H9 (cell line): ENCODE measurements around the gene KIRREL3. TPM values are rescaled to one million over a fixed set of nuclear protein-coding genes. Genes with fewer than 3 reads are reported as not detected.

ENCODE experiments used
- DNase-seq: peaks from one replicate; pipeline ENCODE4 v3.0.0-alpha.2; 2017
- H2AFZ ChIP-seq: one replicate; pipeline ENCODE4 v1.6.1; 2013; ENCODE audit warnings: mild to moderate bottlenecking, low read length, control low read depth, moderate library complexity
- H2AK5ac ChIP-seq: 2 replicates; pipeline ENCODE4 v1.6.1; 2013; ENCODE audit warnings: low read length, control low read depth, mixed read lengths; ENCODE audit not compliant: insufficient read length
- H2BK120ac ChIP-seq: one replicate; pipeline ENCODE4 v1.6.1; 2013; ENCODE audit warnings: low read depth, mild to moderate bottlenecking, low read length, control low read depth, inconsistent platforms; ENCODE audit not compliant: poor library complexity, severe bottlenecking
- H2BK12ac ChIP-seq: 2 replicates; pipeline ENCODE4 v1.6.1; 2013; ENCODE audit warnings: low read length, control low read depth, mixed read lengths, low read depth; ENCODE audit not compliant: insufficient read length
- H2BK15ac ChIP-seq: 2 replicates; pipeline ENCODE4 v1.6.1; 2013; ENCODE audit warnings: low read depth, low read length, control low read depth
- H2BK20ac ChIP-seq: one replicate; pipeline ENCODE4 v1.6.1; 2013; ENCODE audit warnings: low read depth, mild to moderate bottlenecking, low read length, control low read depth, inconsistent platforms; ENCODE audit not compliant: poor library complexity, severe bottlenecking
- H2BK5ac ChIP-seq: 2 replicates; pipeline ENCODE4 v1.6.1; 2013; ENCODE audit warnings: low read length, control low read depth, mixed read lengths; ENCODE audit not compliant: insufficient read length
- H3K14ac ChIP-seq: 2 replicates; pipeline ENCODE4 v1.6.1; 2013; ENCODE audit warnings: low read length, control low read depth; ENCODE audit not compliant: insufficient read depth
- H3K18ac ChIP-seq: 2 replicates; pipeline ENCODE4 v1.6.1; 2013; ENCODE audit warnings: low read depth, mild to moderate bottlenecking, mixed read lengths, low read length, control low read depth; ENCODE audit not compliant: insufficient read length
- H3K23ac ChIP-seq: 2 replicates; pipeline ENCODE4 v1.6.1; 2013; ENCODE audit warnings: low read length, control low read depth, mixed read lengths, low read depth; ENCODE audit not compliant: insufficient read length
- H3K23me2 ChIP-seq: 2 replicates; pipeline ENCODE4 v1.6.1; 2013; ENCODE audit warnings: low read depth, mild to moderate bottlenecking, mixed read lengths, low read length, control low read depth; ENCODE audit not compliant: insufficient read length, poor library complexity, severe bottlenecking
- H3K27ac ChIP-seq: 2 replicates; pipeline ENCODE4 v1.5.1; 2013; ENCODE audit warnings: low read length, control low read depth, mixed read lengths, low read depth; ENCODE audit not compliant: insufficient read length
- H3K27me3 ChIP-seq: 2 replicates; pipeline ENCODE4 v1.6.1; 2013; ENCODE audit warnings: low read length, control low read depth, inconsistent platforms; ENCODE audit not compliant: insufficient read depth
- H3K4ac ChIP-seq: 2 replicates; pipeline ENCODE4 v1.6.1; 2013; ENCODE audit warnings: low read depth, mild to moderate bottlenecking, control low read depth, inconsistent platforms, low read length, moderate library complexity
- H3K4me1 ChIP-seq: 2 replicates; pipeline ENCODE4 v1.6.1; 2013; ENCODE audit warnings: low read length, control low read depth, inconsistent platforms; ENCODE audit not compliant: insufficient read depth
- H3K4me2 ChIP-seq: 2 replicates; pipeline ENCODE4 v1.6.1; 2013; ENCODE audit warnings: low read length, control low read depth, mixed read lengths; ENCODE audit not compliant: insufficient read length, insufficient read depth
- H3K56ac ChIP-seq: 2 replicates; pipeline ENCODE4 v1.6.1; 2013; ENCODE audit warnings: low read depth, mild to moderate bottlenecking, mixed read lengths, low read length, control low read depth; ENCODE audit not compliant: insufficient read length
- H3K79me1 ChIP-seq: 2 replicates; pipeline ENCODE4 v1.6.1; 2013; ENCODE audit warnings: low read depth, mild to moderate bottlenecking, moderate library complexity, low read length, control low read depth, inconsistent platforms; ENCODE audit not compliant: insufficient read depth, poor library complexity, severe bottlenecking
- H3K79me2 ChIP-seq: 2 replicates; pipeline ENCODE4 v1.6.1; 2013; ENCODE audit warnings: low read length, control low read depth, inconsistent platforms; ENCODE audit not compliant: insufficient read depth
- H3K9ac ChIP-seq: 2 replicates; pipeline ENCODE4 v1.6.1; 2013; ENCODE audit warnings: low read length, control low read depth, mixed read lengths; ENCODE audit not compliant: insufficient read length; ENCODE audit errors: extremely low read depth
- H3K9me3 ChIP-seq: one replicate; pipeline ENCODE4 v1.6.1; 2013; ENCODE audit warnings: low read depth, low read length, inconsistent platforms; ENCODE audit not compliant: control insufficient read depth
- H3T11ph ChIP-seq: one replicate; pipeline ENCODE4 v1.6.1; 2013; ENCODE audit warnings: mild to moderate bottlenecking, low read length, control low read depth, inconsistent platforms
- H4K20me1 ChIP-seq: one replicate; pipeline ENCODE4 v1.6.1; 2013; ENCODE audit not compliant: control insufficient read depth, insufficient read length, insufficient read depth
- H4K5ac ChIP-seq: 2 replicates; pipeline ENCODE4 v1.6.1; 2013; ENCODE audit warnings: low read depth, mild to moderate bottlenecking, mixed read lengths, low read length, control low read depth; ENCODE audit not compliant: insufficient read length
- H4K8ac ChIP-seq: replicated peaks from 2 replicates; pipeline ENCODE4 v1.6.1; 2013; ENCODE audit warnings: low read length, control low read depth, mixed read lengths, low read depth; ENCODE audit not compliant: insufficient read length
- H4K91ac ChIP-seq: 2 replicates; pipeline ENCODE4 v1.6.1; 2013; ENCODE audit warnings: low read depth, mild to moderate bottlenecking, moderate library complexity, mixed read lengths, low read length, control low read depth; ENCODE audit not compliant: insufficient read length
- H3K27ac Mint-ChIP-seq, 3 experiments: 2 replicates in 2 of 3; 3 replicates in 1 of 3; pipeline ENCODE4 v1.8.0; 2020 to 2021; ENCODE audit warnings: mixed read lengths in 3 of 3, mild to moderate bottlenecking in 1 of 3, moderate library complexity in 1 of 3
- H3K27me3 Mint-ChIP-seq: 2 replicates; pipeline ENCODE4 v1.8.0; 2021; ENCODE audit warnings: low read depth, mild to moderate bottlenecking, moderate library complexity, mixed read lengths
- H3K36me3 Mint-ChIP-seq, 3 experiments: 2 replicates in 2 of 3; 3 replicates in 1 of 3; pipeline ENCODE4 v1.8.0; 2020 to 2021; ENCODE audit warnings: low read depth in 3 of 3, mixed read lengths in 3 of 3; ENCODE audit not compliant: insufficient read depth in 1 of 3
- H3K4me1 Mint-ChIP-seq, 2 experiments: 2 replicates each; pipeline ENCODE4 v1.8.0; 2020; ENCODE audit warnings: mixed read lengths in 2 of 2
- H3K4me3 Mint-ChIP-seq, 2 experiments: 2 replicates in 1 of 2; 3 replicates in 1 of 2; pipeline ENCODE4 v1.8.0; 2020 to 2021; ENCODE audit warnings: mild to moderate bottlenecking in 2 of 2, mixed read lengths in 2 of 2, moderate library complexity in 1 of 2
- H3K9me3 Mint-ChIP-seq, 2 experiments: 2 replicates in 1 of 2; 3 replicates in 1 of 2; pipeline ENCODE4 v1.8.0; 2020; ENCODE audit warnings: mild to moderate bottlenecking in 2 of 2, mixed read lengths in 2 of 2, moderate library complexity in 1 of 2
- CTCF ChIP-seq: fragments of 200-600 bp; sonication (generic); conservative IDR thresholded peaks from 3 replicates; pipeline ENCODE4 v1.8.0; 2021; ENCODE audit warnings: antibody characterized with exemption, mild to moderate bottlenecking
- WGBS: extraction: QIAGEN DNeasy Blood & Tissue Kit; methylation state at CpG from one replicate; pipeline ENCODE4 v1.1.7; 2013; ENCODE audit warnings: missing lambda C conversion rate, low lambda C conversion rate, mixed read lengths; ENCODE audit not compliant: insufficient read length; ENCODE audit errors: extremely low coverage; 5-methylcytosine and 5-hydroxymethylcytosine counted together
- total RNA-seq: library from RNA; stranded (reverse); gene quantifications from 2 replicates; pipeline ENCODE4 v1.2.1, GENCODE V29; 2021

Gene KIRREL3
- total RNA-seq, 1 experiment from 2014 or later: 0.17 TPM

- no peaks in the 10 kb centered on the region; a peak in 1 of 7 replicates for H3K36me3 Mint-ChIP-seq
- H3K14ac ChIP-seq: no peak overlapping the region; the same call in 1 of the 2 replicates
- H4K20me1 ChIP-seq: no peaks in the 10 kb centered on the region
- no peak overlapping the region for H2BK5ac ChIP-seq
- H2BK20ac ChIP-seq: no peak overlapping the region
- no peak overlapping the region; a peak in 1 of 7 replicates for H3K27ac Mint-ChIP-seq
- no peaks in the 10 kb centered on the region; the same call in 1 of the 2 replicates for H3K27me3 ChIP-seq
- H3K4me2 ChIP-seq: no peak overlapping the region
- no peak for DNase-seq
- no peaks in the 10 kb centered on the region; a peak in 1 of 5 replicates for H3K9me3 Mint-ChIP-seq
- H2BK12ac ChIP-seq: no peak overlapping the region
- no CpG with 5 or more reads among the region's 15 CpGs for WGBS
- no peak overlapping the region for H3K4me3 Mint-ChIP-seq
- no peak overlapping the region for H4K8ac ChIP-seq
- H4K5ac ChIP-seq: no peak overlapping the region
- H3K4me1 Mint-ChIP-seq: peaks cover 7 to 28% of the 10 kb centered on the region in 2 experiments
- no peak overlapping the region for H2BK15ac ChIP-seq
- no peak overlapping the region for H3K9ac ChIP-seq
- TF ChIP-seq CTCF: no peak
- no peaks in the 10 kb centered on the region for H3K79me2 ChIP-seq
- no peak overlapping the region for H2AK5ac ChIP-seq
- H3K27ac ChIP-seq: no peak overlapping the region
- no peaks in the 10 kb centered on the region for H3K4me1 ChIP-seq
- H4K91ac ChIP-seq: no peak overlapping the region
- no peak overlapping the region for H3K18ac ChIP-seq
- H3K4ac ChIP-seq: no peak overlapping the region
- H3K56ac ChIP-seq: no peak overlapping the region
- H2AFZ ChIP-seq: no peak overlapping the region
- no peaks in the 10 kb centered on the region for H3K79me1 ChIP-seq
- H2BK120ac ChIP-seq: no peak overlapping the region
- H3K23me2 ChIP-seq: no peaks in the 10 kb centered on the region
- no peak overlapping the region for H3K23ac ChIP-seq
- no peak overlapping the region for H3T11ph ChIP-seq
- H3K9me3 ChIP-seq: no peaks in the 10 kb centered on the region
- peaks cover 3% of the 10 kb centered on the region for H3K27me3 Mint-ChIP-seq
These were observed 521.2 kb downstream of the KIRREL3 start for GRCh38 chr11:126479178-126479930.
